ENCODE results near the gene INO80B. TPM values are rescaled to one million over a fixed set of nuclear protein-coding genes. Genes with fewer than 3 reads are reported as not detected.

INO80B gene
- total and polyA plus RNA-seq, 9 of the 15 experiments (the other 6 are each of a cell fraction or from before 2014, with no cell fraction given), result 0.41 to 22.6 (median 9.0) TPM

DNA sequence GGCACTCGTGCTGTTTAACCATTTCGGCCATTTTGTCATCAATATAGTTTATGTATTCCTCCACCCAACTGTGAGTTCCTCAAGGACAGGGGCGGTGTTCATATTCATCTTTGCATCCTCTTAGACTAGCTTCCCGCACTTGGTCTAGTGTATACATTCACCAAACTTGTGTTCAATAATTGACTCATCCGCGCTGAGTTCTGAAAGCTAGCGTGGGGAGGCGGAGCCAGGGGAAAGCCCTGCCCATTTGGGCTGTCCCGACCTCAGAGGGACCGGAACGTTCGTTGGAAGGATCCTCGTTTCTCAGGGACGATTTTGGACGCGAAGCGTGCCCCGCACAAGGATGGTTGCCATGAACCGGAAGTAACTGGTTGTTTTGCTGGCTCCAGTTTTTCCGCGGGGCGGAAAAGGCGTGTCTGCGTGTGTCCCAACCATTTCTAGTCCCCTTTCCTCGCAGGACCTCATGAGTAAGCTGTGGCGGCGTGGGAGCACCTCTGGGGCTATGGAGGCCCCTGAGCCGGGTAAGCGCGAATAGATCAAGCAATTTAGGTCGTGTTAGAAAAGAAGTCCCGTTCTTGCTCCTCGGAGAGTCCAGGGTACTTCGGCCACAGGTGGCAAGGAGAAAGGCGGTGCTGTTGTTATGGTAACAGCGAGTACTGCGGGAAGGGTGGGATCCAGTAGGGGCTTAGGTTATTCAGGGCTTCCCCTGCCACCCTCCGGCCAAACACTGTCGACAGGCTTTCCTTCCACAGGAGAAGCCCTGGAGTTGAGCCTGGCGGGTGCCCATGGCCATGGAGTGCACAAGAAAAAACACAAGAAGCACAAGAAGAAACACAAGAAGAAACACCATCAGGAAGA, at the start of gene INO80B (continued):
- no peak for TF ChIP-seq SAFB2 (IDR thresholded peaks at IDR 0.05; ENCODE audit: borderline replicate concordance, low read depth, low read length, severe bottlenecking)
- no peak; the same call in 1 of the 2 replicates for TF ChIP-seq STAT5A (IDR thresholded peaks at IDR 0.05; ENCODE audit: borderline replicate concordance, low read length)
- TF ChIP-seq SMARCE1 (IDR thresholded peaks at IDR 0.05), result no peak
- TF ChIP-seq, protein P1, sequence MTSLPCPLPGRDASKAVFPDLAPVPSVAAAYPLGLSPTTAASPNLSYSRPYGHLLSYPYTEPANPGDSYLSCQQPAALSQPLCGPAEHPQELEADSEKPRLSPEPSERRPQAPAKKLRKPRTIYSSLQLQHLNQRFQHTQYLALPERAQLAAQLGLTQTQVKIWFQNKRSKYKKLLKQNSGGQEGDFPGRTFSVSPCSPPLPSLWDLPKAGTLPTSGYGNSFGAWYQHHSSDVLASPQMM (CRISPR knock-in tag; IDR thresholded peaks at IDR 0.05), result no peak
- no peak for TF ChIP-seq ZNF408 (CRISPR knock-in tag; IDR thresholded peaks at IDR 0.05; ENCODE audit: low read depth)
- no peak for TF ChIP-seq YBX1 (IDR thresholded peaks at IDR 0.05)
- TF ChIP-seq, protein P2, sequence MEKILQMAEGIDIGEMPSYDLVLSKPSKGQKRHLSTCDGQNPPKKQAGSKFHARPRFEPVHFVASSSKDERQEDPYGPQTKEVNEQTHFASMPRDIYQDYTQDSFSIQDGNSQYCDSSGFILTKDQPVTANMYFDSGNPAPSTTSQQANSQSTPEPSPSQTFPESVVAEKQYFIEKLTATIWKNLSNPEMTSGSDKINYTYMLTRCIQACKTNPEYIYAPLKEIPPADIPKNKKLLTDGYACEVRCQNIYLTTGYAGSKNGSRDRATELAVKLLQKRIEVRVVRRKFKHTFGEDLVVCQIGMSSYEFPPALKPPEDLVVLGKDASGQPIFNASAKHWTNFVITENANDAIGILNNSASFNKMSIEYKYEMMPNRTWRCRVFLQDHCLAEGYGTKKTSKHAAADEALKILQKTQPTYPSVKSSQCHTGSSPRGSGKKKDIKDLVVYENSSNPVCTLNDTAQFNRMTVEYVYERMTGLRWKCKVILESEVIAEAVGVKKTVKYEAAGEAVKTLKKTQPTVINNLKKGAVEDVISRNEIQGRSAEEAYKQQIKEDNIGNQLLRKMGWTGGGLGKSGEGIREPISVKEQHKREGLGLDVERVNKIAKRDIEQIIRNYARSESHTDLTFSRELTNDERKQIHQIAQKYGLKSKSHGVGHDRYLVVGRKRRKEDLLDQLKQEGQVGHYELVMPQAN (IDR thresholded peaks at IDR 0.05; ENCODE audit: borderline replicate concordance), result peak; percentile 98
- TF ChIP-seq ZNF324 (CRISPR knock-in tag; IDR thresholded peaks at IDR 0.05), result 0 out of 2 replicates have a peak, but pooled peaks have one; percentile 27
- TF ChIP-seq MAZ (CRISPR knock-in tag; conservative IDR thresholded peaks at IDR 0.05 in 1 of 2, IDR thresholded peaks at IDR 0.05 in 1 of 2), result peak; percentile 81 to 93
- TF ChIP-seq CC2D1A (IDR thresholded peaks at IDR 0.05), result no peak
- no peak for TF ChIP-seq NR3C1 (CRISPR knock-in tag; IDR thresholded peaks at IDR 0.05)
- TF ChIP-seq NFXL1 (CRISPR knock-in tag; IDR thresholded peaks at IDR 0.05), result no peak
- peak; percentile 71 for TF ChIP-seq L3MBTL2 (IDR thresholded peaks at IDR 0.05)
- no peak for TF ChIP-seq U2AF2 (optimal IDR thresholded peaks at IDR 0.05; ENCODE audit: low read depth, low read length)
- TF ChIP-seq ZNF785 (CRISPR knock-in tag; IDR thresholded peaks at IDR 0.05), result no peak
- no peak for TF ChIP-seq MCM5 (IDR thresholded peaks at IDR 0.05; ENCODE audit: low read depth)
- TF ChIP-seq, protein P3, sequence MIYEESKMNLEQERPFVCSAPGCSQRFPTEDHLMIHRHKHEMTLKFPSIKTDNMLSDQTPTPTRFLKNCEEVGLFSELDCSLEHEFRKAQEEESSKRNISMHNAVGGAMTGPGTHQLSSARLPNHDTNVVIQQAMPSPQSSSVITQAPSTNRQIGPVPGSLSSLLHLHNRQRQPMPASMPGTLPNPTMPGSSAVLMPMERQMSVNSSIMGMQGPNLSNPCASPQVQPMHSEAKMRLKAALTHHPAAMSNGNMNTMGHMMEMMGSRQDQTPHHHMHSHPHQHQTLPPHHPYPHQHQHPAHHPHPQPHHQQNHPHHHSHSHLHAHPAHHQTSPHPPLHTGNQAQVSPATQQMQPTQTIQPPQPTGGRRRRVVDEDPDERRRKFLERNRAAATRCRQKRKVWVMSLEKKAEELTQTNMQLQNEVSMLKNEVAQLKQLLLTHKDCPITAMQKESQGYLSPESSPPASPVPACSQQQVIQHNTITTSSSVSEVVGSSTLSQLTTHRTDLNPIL (CRISPR knock-in tag; IDR thresholded peaks at IDR 0.05), result no peak
- no peak for TF ChIP-seq ZNF165 (CRISPR knock-in tag; IDR thresholded peaks at IDR 0.05; ENCODE audit: borderline replicate concordance)
- TF ChIP-seq DIDO1 (tag; IDR thresholded peaks at IDR 0.05; ENCODE audit: low read depth), result peak; percentile 95
- TF ChIP-seq, protein P4, sequence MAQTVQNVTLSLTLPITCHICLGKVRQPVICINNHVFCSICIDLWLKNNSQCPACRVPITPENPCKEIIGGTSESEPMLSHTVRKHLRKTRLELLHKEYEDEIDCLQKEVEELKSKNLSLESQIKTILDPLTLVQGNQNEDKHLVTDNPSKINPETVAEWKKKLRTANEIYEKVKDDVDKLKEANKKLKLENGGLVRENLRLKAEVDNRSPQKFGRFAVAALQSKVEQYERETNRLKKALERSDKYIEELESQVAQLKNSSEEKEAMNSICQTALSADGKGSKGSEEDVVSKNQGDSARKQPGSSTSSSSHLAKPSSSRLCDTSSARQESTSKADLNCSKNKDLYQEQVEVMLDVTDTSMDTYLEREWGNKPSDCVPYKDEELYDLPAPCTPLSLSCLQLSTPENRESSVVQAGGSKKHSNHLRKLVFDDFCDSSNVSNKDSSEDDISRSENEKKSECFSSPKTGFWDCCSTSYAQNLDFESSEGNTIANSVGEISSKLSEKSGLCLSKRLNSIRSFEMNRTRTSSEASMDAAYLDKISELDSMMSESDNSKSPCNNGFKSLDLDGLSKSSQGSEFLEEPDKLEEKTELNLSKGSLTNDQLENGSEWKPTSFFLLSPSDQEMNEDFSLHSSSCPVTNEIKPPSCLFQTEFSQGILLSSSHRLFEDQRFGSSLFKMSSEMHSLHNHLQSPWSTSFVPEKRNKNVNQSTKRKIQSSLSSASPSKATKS (CRISPR knock-in tag; IDR thresholded peaks at IDR 0.05), result no peak
- TF ChIP-seq, protein P5, sequence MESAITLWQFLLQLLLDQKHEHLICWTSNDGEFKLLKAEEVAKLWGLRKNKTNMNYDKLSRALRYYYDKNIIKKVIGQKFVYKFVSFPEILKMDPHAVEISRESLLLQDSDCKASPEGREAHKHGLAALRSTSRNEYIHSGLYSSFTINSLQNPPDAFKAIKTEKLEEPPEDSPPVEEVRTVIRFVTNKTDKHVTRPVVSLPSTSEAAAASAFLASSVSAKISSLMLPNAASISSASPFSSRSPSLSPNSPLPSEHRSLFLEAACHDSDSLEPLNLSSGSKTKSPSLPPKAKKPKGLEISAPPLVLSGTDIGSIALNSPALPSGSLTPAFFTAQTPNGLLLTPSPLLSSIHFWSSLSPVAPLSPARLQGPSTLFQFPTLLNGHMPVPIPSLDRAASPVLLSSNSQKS (CRISPR knock-in tag; IDR thresholded peaks at IDR 0.05), result no peak

Measured in K562 (cell line).